H1 (cell line): Measurements from ENCODE around the gene CASS4. TPM values are rescaled to one million over a fixed set of nuclear protein-coding genes. Genes with fewer than 3 reads are reported as not detected.

Experiments
- CTCF ChIA-PET: fragments of 300-600 bp; sonication (Branson Sonifier 250); formaldehyde crosslinking; loops from one replicate; lab custom pipeline; 2021; ENCODE audit not compliant: partially characterized antibody; lab: Charles Lee
- POLR2A ChIA-PET: fragments of 300-600 bp; sonication (Branson Sonifier 250); formaldehyde crosslinking; loops from one replicate; lab custom pipeline; 2021; ENCODE audit warnings: inconsistent platforms; ENCODE audit not compliant: partially characterized antibody; lab: Charles Lee
- DNase-seq, 2 experiments: peaks; one replicate each; pipeline versions ENCODE4 v3.0.0 to v3.0.0-alpha.2; 2010 to 2022; ENCODE audit warnings: low spot score in 2 of 2, low read depth in 1 of 2, mixed read lengths in 1 of 2
- FAIRE-seq: peaks from 2 replicates; lab custom pipeline; 2011; peaks lifted over from hg19 to GRCh38; lab: Jason Lieb, UNC
- H2AFZ ChIP-seq: 2 replicates; pipeline ENCODE4 v1.8.1; 2012; ENCODE audit warnings: low read length, inconsistent platforms
- H2AK5ac ChIP-seq: 2 replicates; pipeline ENCODE4 v1.6.1; 2013; ENCODE audit warnings: low read depth, low read length
- H2BK120ac ChIP-seq: replicated peaks from 2 replicates; pipeline ENCODE3; 2013; ENCODE audit warnings: low read depth, low read length, inconsistent platforms
- H2BK12ac ChIP-seq: 2 replicates; pipeline ENCODE4 v1.6.1; 2013; ENCODE audit warnings: low read depth, low read length
- H2BK15ac ChIP-seq: 2 replicates; pipeline ENCODE4 v1.6.1; 2013; ENCODE audit warnings: low read length
- H2BK20ac ChIP-seq: 2 replicates; pipeline ENCODE4 v1.6.1; 2013; ENCODE audit warnings: low read length
- H2BK5ac ChIP-seq: 2 replicates; pipeline ENCODE4 v1.6.1; 2013; ENCODE audit warnings: low read depth, low read length
- H3K14ac ChIP-seq: 2 replicates; pipeline ENCODE4 v1.6.1; 2013; ENCODE audit warnings: inconsistent platforms; ENCODE audit not compliant: insufficient read length
- H3K18ac ChIP-seq: 2 replicates; pipeline ENCODE4 v1.6.1; 2013; ENCODE audit warnings: low read length; ENCODE audit errors: extremely low read depth
- H3K23ac ChIP-seq: 2 replicates; pipeline ENCODE4 v1.6.1; 2013; ENCODE audit warnings: inconsistent platforms; ENCODE audit not compliant: insufficient read length
- H3K23me2 ChIP-seq: 2 replicates; pipeline ENCODE4 v1.6.1; 2013; ENCODE audit warnings: low read depth, low read length
- H3K27ac ChIP-seq: 2 replicates; pipeline ENCODE4 v1.6.1; 2011; ENCODE audit warnings: low read depth, low read length, inconsistent platforms
- H3K27me3 ChIP-seq, 4 experiments: replicated peaks in 1 of 4; 1 replicate in 1 of 4; 2 replicates in 3 of 4; pipeline versions ENCODE4 v1.6.1 to v1.8.1; 2011 to 2013; ENCODE audit warnings: low read length in 3 of 4, mild to moderate bottlenecking in 3 of 4, inconsistent platforms in 2 of 4, mixed read lengths in 2 of 4, moderate library complexity in 1 of 4; ENCODE audit not compliant: control insufficient read depth in 3 of 4, insufficient read depth in 3 of 4; ENCODE audit errors: extremely low read depth in 1 of 4
- H3K36me3 ChIP-seq, 4 experiments: 2 replicates each; pipeline versions ENCODE4 v1.6.1 to v1.8.1; 2011 to 2013; ENCODE audit warnings: mild to moderate bottlenecking in 4 of 4, low read length in 3 of 4, moderate library complexity in 2 of 4, control low read depth in 1 of 4, inconsistent platforms in 1 of 4; ENCODE audit not compliant: insufficient read depth in 4 of 4, control insufficient read depth in 2 of 4
- H3K4ac ChIP-seq: replicated peaks from 2 replicates; pipeline ENCODE3; 2013; ENCODE audit warnings: low read length, low read depth, mixed read lengths, inconsistent platforms; ENCODE audit not compliant: insufficient read length
- H3K4me1 ChIP-seq, 4 experiments: replicated peaks in 1 of 4; 1 replicate in 1 of 4; 2 replicates in 3 of 4; pipeline versions ENCODE4 v1.6.1 to v1.8.1; 2011 to 2013; ENCODE audit warnings: low read length in 3 of 4, inconsistent platforms in 2 of 4, mixed read lengths in 1 of 4; ENCODE audit not compliant: insufficient read depth in 4 of 4, control insufficient read depth in 3 of 4
- H3K4me2 ChIP-seq, 2 experiments: 2 replicates each; pipeline versions ENCODE4 v1.6.1 to v1.8.1; 2011 to 2013; ENCODE audit warnings: low read depth in 2 of 2, low read length in 2 of 2, control low read depth in 1 of 2, inconsistent platforms in 1 of 2, mild to moderate bottlenecking in 1 of 2; ENCODE audit not compliant: insufficient read depth in 1 of 2
- H3K4me3 ChIP-seq, 4 experiments: fragments of 200-600, 300-600 bp in 1 of 4; sonication (generic), shearing (Covaris generic), sonication (Bioruptor Twin) in 1 of 4; 2 replicates each; pipeline versions ENCODE4 v1.5.1 to v1.8.1; 2011 to 2016; ENCODE audit warnings: low read length in 4 of 4, low read depth in 3 of 4, control low read depth in 2 of 4, inconsistent platforms in 2 of 4, mild to moderate bottlenecking in 2 of 4, mixed read lengths in 1 of 4, moderate library complexity in 1 of 4; ENCODE audit not compliant: insufficient read depth in 2 of 4; ENCODE audit errors: extremely low read depth in 1 of 4
- H3K56ac ChIP-seq: replicated peaks from 2 replicates; pipeline ENCODE3; 2013; ENCODE audit warnings: low read depth, mild to moderate bottlenecking, mixed read lengths, low read length, inconsistent platforms; ENCODE audit not compliant: insufficient read length
- H3K79me1 ChIP-seq: 2 replicates; pipeline ENCODE4 v1.6.1; 2013; ENCODE audit warnings: low read depth, low read length, control low read depth
- H3K79me2 ChIP-seq, 2 experiments: 2 replicates each; pipeline versions ENCODE4 v1.6.1 to v1.8.1; 2012 to 2013; ENCODE audit warnings: low read length in 2 of 2, mild to moderate bottlenecking in 2 of 2, inconsistent platforms in 1 of 2; ENCODE audit not compliant: insufficient read depth in 2 of 2, control insufficient read depth in 1 of 2
- H3K9ac ChIP-seq, 4 experiments: replicated peaks in 1 of 4; 1 replicate in 1 of 4; 2 replicates in 3 of 4; pipeline versions ENCODE4 v1.6.1 to v1.8.1; 2011 to 2013; ENCODE audit warnings: low read depth in 3 of 4, low read length in 3 of 4, control low read depth in 2 of 4, mild to moderate bottlenecking in 2 of 4, moderate library complexity in 2 of 4, inconsistent platforms in 1 of 4; ENCODE audit errors: extremely low read depth in 1 of 4
- H3K9me3 ChIP-seq, 2 experiments: 2 replicates each; pipeline versions ENCODE4 v1.6.1 to v1.8.1; 2012 to 2013; ENCODE audit warnings: mild to moderate bottlenecking in 2 of 2, moderate library complexity in 2 of 2, control low read depth in 1 of 2, inconsistent platforms in 1 of 2, low read depth in 1 of 2, low read length in 1 of 2, mixed read lengths in 1 of 2; ENCODE audit not compliant: insufficient read depth in 2 of 2
- H4K20me1 ChIP-seq, 2 experiments: replicated peaks in 1 of 2; 2 replicates each; pipeline versions ENCODE3 to v1.8.1; 2011 to 2013; ENCODE audit warnings: inconsistent platforms in 2 of 2, low read length in 2 of 2, mild to moderate bottlenecking in 1 of 2; ENCODE audit not compliant: insufficient read depth in 2 of 2, control insufficient read depth in 1 of 2
- H4K5ac ChIP-seq: 2 replicates; pipeline ENCODE4 v1.6.1; 2013; ENCODE audit warnings: low read length, low read depth, mixed read lengths, inconsistent platforms; ENCODE audit not compliant: insufficient read length
- H4K8ac ChIP-seq: 2 replicates; pipeline ENCODE4 v1.8.0; 2013; ENCODE audit warnings: mild to moderate bottlenecking, moderate library complexity, low read length, inconsistent platforms; ENCODE audit not compliant: insufficient read depth; ENCODE audit errors: extremely low read depth
- H4K91ac ChIP-seq: replicated peaks from 2 replicates; pipeline ENCODE3; 2013; ENCODE audit warnings: low read length, mixed read lengths, inconsistent platforms; ENCODE audit not compliant: insufficient read length
- EGR1 ChIP-seq: IDR thresholded peaks from 2 replicates; pipeline ENCODE4 v1.6.1; 2011; ENCODE audit warnings: low read depth, low read length, borderline replicate concordance
- JUND ChIP-seq: IDR thresholded peaks from 2 replicates; pipeline ENCODE4 v1.6.1; 2011; ENCODE audit warnings: mild to moderate bottlenecking, improper control_type of control experiment, low read length
- NRF1 ChIP-seq: IDR thresholded peaks from 2 replicates; pipeline ENCODE4 v1.6.1; 2011; ENCODE audit warnings: mild to moderate bottlenecking, low read depth, low read length, improper control_type of control experiment
- RBBP5 ChIP-seq: IDR thresholded peaks from 2 replicates; pipeline ENCODE4 v1.7.1; 2012; ENCODE audit warnings: low read depth, mild to moderate bottlenecking, inconsistent platforms, low read length, moderate library complexity, borderline replicate concordance
- TBP ChIP-seq: IDR thresholded peaks from 2 replicates; pipeline ENCODE4 v1.6.1; 2011; ENCODE audit warnings: low read depth, low read length, improper control_type of control experiment
- WGBS, 2 experiments: shearing (Covaris generic) in 1 of 2; methylation state at CpG; one replicate each; pipeline versions ENCODE4 v1.1.6 to v1.1.7; 2013 to 2015; ENCODE audit warnings: low lambda C conversion rate in 2 of 2, mixed read lengths in 2 of 2, inconsistent platforms in 1 of 2, low coverage in 1 of 2, missing lambda C conversion rate in 1 of 2; ENCODE audit not compliant: insufficient replicate concordance in 2 of 2, insufficient coverage in 1 of 2, insufficient read length in 1 of 2; ENCODE audit errors: extremely low coverage in 1 of 2, missing lambda C conversion rate in 1 of 2; 5-methylcytosine and 5-hydroxymethylcytosine counted together
- polyA plus RNA-seq, 7 experiments: library from polyadenylated mRNA; depleted of rRNA in 3 of 7; stranded (reverse) in 5 of 7; unstranded in 2 of 7; fragments of >200 nt in 5 of 7; fragments of 200-250 nt in 2 of 7; gene quantifications; 1 replicate in 5 of 7; 2 replicates in 1 of 7; 4 replicates in 1 of 7; pipeline versions ENCODE4 v1.2.1 to v1.2.3, GENCODE V29; 2011 to 2013; ENCODE audit warnings: missing spikeins in 2 of 7, mixed read lengths in 2 of 7
- total RNA-seq: library from RNA; stranded (reverse); fragmentation: NEBNext Ultra II Directional; extraction: Animal tissue kit (Norgen Biotek cat#: 25700); gene quantifications from 2 replicates; pipeline ENCODE4 v1.2.1, GENCODE V29; 2021
- TF ChIP-seq, protein P1 (sequence below), 3 experiments: IDR thresholded peaks; 1 replicate in 2 of 3; 2 replicates in 1 of 3; pipeline versions ENCODE4 v1.5.1 to v1.6.1; 2011; ENCODE audit warnings: low read length in 3 of 3, mild to moderate bottlenecking in 3 of 3, inconsistent platforms in 2 of 3, low read depth in 1 of 3, moderate library complexity in 1 of 3; ENCODE audit not compliant: insufficient read depth in 1 of 3; ENCODE audit errors: control extremely low read depth in 1 of 3

Gene CASS4
- total and polyA plus RNA-seq, 2 of the 8 experiments (the other 6 are each of a cell fraction or from before 2014, with no cell fraction given), result not detected

DNA sequence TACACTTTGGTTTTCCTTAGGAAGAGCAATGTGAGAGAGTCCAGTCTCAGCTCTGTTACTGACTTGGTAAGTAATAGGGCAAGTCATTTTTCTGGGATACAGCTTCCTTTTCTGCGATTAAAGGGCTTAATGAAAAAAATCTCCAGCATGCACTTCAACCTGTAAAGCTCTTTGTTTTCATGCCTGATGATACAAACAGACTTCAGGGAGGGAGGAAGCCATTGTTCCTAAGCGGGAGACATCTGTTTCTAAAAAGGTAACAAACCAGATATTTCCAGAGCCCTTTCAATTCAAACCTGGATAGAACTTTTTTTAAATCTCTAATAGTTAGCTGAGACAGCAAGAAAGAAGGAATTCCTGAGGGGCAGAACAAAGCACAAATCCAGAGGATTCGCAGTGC, 5.2 kb upstream of the CASS4 start:
- no peak overlapping the region for H3K4ac ChIP-seq
- no peaks in the 10 kb centered on the region for H3K23me2 ChIP-seq
- no peak overlapping the region for H2BK15ac ChIP-seq
- H3K79me2 ChIP-seq, result peaks cover 0 to 6% of the 10 kb centered on the region in 2 experiments; a peak in 2 of 4 replicates
- POLR2A ChIA-PET, result interaction anchor here (1.0 to 2.0 kb wide), 3 partner anchors 11 to 19 kb away, joined by 3 to 6 read pairs (median 3); no protein-coding TSS in a partner anchor
- no peak overlapping the region for H4K5ac ChIP-seq
- no peaks in the 10 kb centered on the region; the same call in 1 of the 2 replicates for H3K79me1 ChIP-seq
- H3K4me1 ChIP-seq, result no peaks in the 10 kb centered on the region
- FAIRE-seq, result no peak
- H3K9ac ChIP-seq, result no peak overlapping the region
- H3K9me3 ChIP-seq, result no peaks in the 10 kb centered on the region
- no peak overlapping the region for H3K18ac ChIP-seq
- CTCF ChIA-PET, result interaction anchor here (1.0 to 2.3 kb wide), 3 partner anchors 9 to 12 kb away, joined by 4 to 5 read pairs (median 4); no protein-coding TSS in a partner anchor
- no peak overlapping the region for H4K8ac ChIP-seq
- no peak overlapping the region for H4K91ac ChIP-seq
- H2AFZ ChIP-seq, result no peak overlapping the region
- no peak overlapping the region for H2BK120ac ChIP-seq
- H2BK5ac ChIP-seq, result no peak overlapping the region
- no peak overlapping the region for H2BK20ac ChIP-seq
- H2BK12ac ChIP-seq, result no peak overlapping the region
- H3K23ac ChIP-seq, result no peak overlapping the region
- no peak overlapping the region for H3K4me3 ChIP-seq
- no peak overlapping the region for H2AK5ac ChIP-seq
- no peak overlapping the region for H3K4me2 ChIP-seq
- TF ChIP-seq TBP (no peak), EGR1 (no peak), JUND (no peak), RBBP5 (no peak), NRF1 (no peak)
- TF ChIP-seq, protein P1, sequence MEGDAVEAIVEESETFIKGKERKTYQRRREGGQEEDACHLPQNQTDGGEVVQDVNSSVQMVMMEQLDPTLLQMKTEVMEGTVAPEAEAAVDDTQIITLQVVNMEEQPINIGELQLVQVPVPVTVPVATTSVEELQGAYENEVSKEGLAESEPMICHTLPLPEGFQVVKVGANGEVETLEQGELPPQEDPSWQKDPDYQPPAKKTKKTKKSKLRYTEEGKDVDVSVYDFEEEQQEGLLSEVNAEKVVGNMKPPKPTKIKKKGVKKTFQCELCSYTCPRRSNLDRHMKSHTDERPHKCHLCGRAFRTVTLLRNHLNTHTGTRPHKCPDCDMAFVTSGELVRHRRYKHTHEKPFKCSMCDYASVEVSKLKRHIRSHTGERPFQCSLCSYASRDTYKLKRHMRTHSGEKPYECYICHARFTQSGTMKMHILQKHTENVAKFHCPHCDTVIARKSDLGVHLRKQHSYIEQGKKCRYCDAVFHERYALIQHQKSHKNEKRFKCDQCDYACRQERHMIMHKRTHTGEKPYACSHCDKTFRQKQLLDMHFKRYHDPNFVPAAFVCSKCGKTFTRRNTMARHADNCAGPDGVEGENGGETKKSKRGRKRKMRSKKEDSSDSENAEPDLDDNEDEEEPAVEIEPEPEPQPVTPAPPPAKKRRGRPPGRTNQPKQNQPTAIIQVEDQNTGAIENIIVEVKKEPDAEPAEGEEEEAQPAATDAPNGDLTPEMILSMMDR (IDR thresholded peaks at IDR 0.05; ENCODE audit: control extremely low read depth in 1 of 3, insufficient read depth in 1 of 3, low read depth in 1 of 3, low read length in 3 of 3), result no peak
- peaks cover 9 to 51% (median 39%) of the 10 kb centered on the region in 4 experiments; a peak in 7 of 8 replicates for H3K36me3 ChIP-seq
- no peak for DNase-seq
- H3K27me3 ChIP-seq, result no peaks in the 10 kb centered on the region
- 93% methylated on average over 3 of the region's 3 CpGs; no CpG with 5 or more reads in 1 of the 2 experiments for WGBS, 2 experiments
- no peak overlapping the region for H3K27ac ChIP-seq
- H3K14ac ChIP-seq, result no peak overlapping the region
- no peak overlapping the region for H3K56ac ChIP-seq
- H4K20me1 ChIP-seq, result peaks cover 2 to 3% of the 10 kb centered on the region in 2 experiments
